K562 (cell line): ENCODE results near the gene SNX10. TPM values are rescaled to one million over a fixed set of nuclear protein-coding genes. Genes with fewer than 3 reads are reported as not detected.

ENCODE experiments used
- BRCA1 ChIP-seq, 2 experiments: fragments of 450-650 bp in 1 of 2; sonication (generic) in 1 of 2; formaldehyde crosslinking in 1 of 2; IDR thresholded peaks; 2 replicates each; pipeline versions ENCODE4 v1.5.0 to v1.6.1; 2017 to 2020; ENCODE audit warnings: mild to moderate bottlenecking in 1 of 2, missing genetic modification reagents in 1 of 2
- CREB3 ChIP-seq: fragments of 450-650 bp; conservative IDR thresholded peaks from 2 replicates; pipeline ENCODE4 v1.6.1; 2016; ENCODE audit warnings: missing genetic modification characterization, low read depth, mild to moderate bottlenecking, missing compliant biosample characterization, moderate library complexity
- E4F1 ChIP-seq: fragments of 250-450 bp; sonication (Bioruptor Pico); IDR thresholded peaks from 2 replicates; pipeline ENCODE4 v1.5.0; 2021; ENCODE audit warnings: mild to moderate bottlenecking, borderline replicate concordance
- EWSR1 ChIP-seq: fragments of 450-650 bp; IDR thresholded peaks from 2 replicates; pipeline ENCODE4 v1.6.1; 2018; ENCODE audit warnings: borderline replicate concordance, mild to moderate bottlenecking, low read depth, moderate library complexity; ENCODE audit not compliant: partially characterized antibody
- GATAD2A ChIP-seq: fragments of 450-650 bp; IDR thresholded peaks from 2 replicates; pipeline ENCODE4 v1.6.1; 2017
- HNRNPLL ChIP-seq: fragments of 200-400 bp; formaldehyde crosslinking; IDR thresholded peaks from 2 replicates; pipeline ENCODE4 v1.6.1; 2017; ENCODE audit warnings: low read length, low read depth, mild to moderate bottlenecking; ENCODE audit not compliant: poor library complexity, severe bottlenecking
- PML ChIP-seq: IDR thresholded peaks from 2 replicates; pipeline ENCODE4 v1.6.1; 2012; ENCODE audit warnings: low read length, inconsistent platforms
- SRSF9 ChIP-seq: fragments of 200-400 bp; formaldehyde crosslinking; IDR thresholded peaks from 2 replicates; pipeline ENCODE4 v1.6.1; 2017; ENCODE audit warnings: low read depth, low read length, borderline replicate concordance
- ZBTB8A ChIP-seq: fragments of 450-650 bp; IDR thresholded peaks from 2 replicates; pipeline ENCODE4 v1.6.1; 2018; ENCODE audit warnings: mild to moderate bottlenecking, moderate library complexity; ENCODE audit not compliant: partially characterized antibody
- ZNF23 ChIP-seq: fragments of 250-450 bp; sonication (Bioruptor Pico); IDR thresholded peaks from 2 replicates; pipeline ENCODE4 v1.4.0; 2020; ENCODE audit warnings: mild to moderate bottlenecking
- ZNF24 ChIP-seq: fragments of 450-650 bp; IDR thresholded peaks from 2 replicates; pipeline ENCODE4 v1.6.1; 2016
- ZNF324 ChIP-seq: fragments of 250-450 bp; sonication (Bioruptor Pico); IDR thresholded peaks from 2 replicates; pipeline ENCODE4 v1.4.0; 2020; ENCODE audit warnings: mild to moderate bottlenecking
- polyA plus RNA-seq, 8 experiments: library from polyadenylated mRNA; depleted of rRNA in 4 of 8; stranded (reverse) in 5 of 8; unstranded in 3 of 8; fragments of >200 nt; fragmentation: Nextera tagmentation in 2 of 8; fragmentation: Illumina TruSeq in 1 of 8; extraction: Ambion mirVana in 2 of 8; extraction: Trizol in 1 of 8; gene quantifications; 2 replicates each; pipeline versions ENCODE4 v1.2.1 to v1.2.3, GENCODE V29; 2011 to 2014; ENCODE audit warnings: inconsistent platforms in 1 of 8, missing spikeins in 1 of 8
- total RNA-seq, 7 experiments: library from RNA; depleted of rRNA in 6 of 7; stranded (reverse); fragments of >200 nt in 6 of 7; fragmentation: Illumina TruSeq in 2 of 7; extraction: Trizol in 2 of 7; gene quantifications; 2 replicates each; pipeline versions ENCODE4 v1.2.1 to v1.2.3, GENCODE V29; 2011 to 2021; ENCODE audit warnings: low replicate concordance in 1 of 7
- TF ChIP-seq, protein P1 (sequence below): sonication (generic); formaldehyde crosslinking; IDR thresholded peaks from 2 replicates; pipeline ENCODE4 v1.8.1; 2022; ENCODE audit warnings: missing genetic modification reagents
- TF ChIP-seq, protein P2 (sequence below): fragments of 250-450 bp; sonication (Bioruptor Pico); IDR thresholded peaks from 2 replicates; pipeline ENCODE4 v1.9.0; 2021; ENCODE audit warnings: mild to moderate bottlenecking, inconsistent platforms
- TF ChIP-seq, protein P3 (sequence below): fragments of 450-650 bp; IDR thresholded peaks from one replicate; pipeline ENCODE4 v1.6.1; 2018; ENCODE audit warnings: mild to moderate bottlenecking, moderate library complexity; ENCODE audit not compliant: partially characterized antibody
- TF ChIP-seq, protein P4 (sequence below): fragments of 250-450 bp; sonication (Bioruptor Pico); IDR thresholded peaks from 2 replicates; pipeline ENCODE4 v1.8.0; 2021; ENCODE audit warnings: moderate library complexity, mild to moderate bottlenecking, inconsistent platforms

The SNX10 gene
- total and polyA plus RNA-seq, 9 of the 15 experiments (the other 6 are each of a cell fraction or from before 2014, with no cell fraction given): 6.9 to 16.5 (median 11.5) TPM

GRCh38 chr7:26398756-26399509 is 107.3 kb downstream of the SNX10 start (continued):
- TF ChIP-seq ZBTB8A (no peak), PML (no peak; the same call in 1 of the 2 replicates), HNRNPLL (no peak), ZNF24 (no peak), E4F1 (CRISPR knock-in tag) (no peak), EWSR1 (no peak), CREB3 (tag) (no peak), ZNF324 (CRISPR knock-in tag) (no peak), ZNF23 (CRISPR knock-in tag) (no peak), SRSF9 (no peak), GATAD2A (peak; percentile 23; the same call in 1 of the 2 replicates), BRCA1 (IDR thresholded peaks at IDR 0.05) (no peak), BRCA1 (CRISPR knock-in tag; IDR thresholded peaks at IDR 0.05) (no peak)
- TF ChIP-seq, protein P1, sequence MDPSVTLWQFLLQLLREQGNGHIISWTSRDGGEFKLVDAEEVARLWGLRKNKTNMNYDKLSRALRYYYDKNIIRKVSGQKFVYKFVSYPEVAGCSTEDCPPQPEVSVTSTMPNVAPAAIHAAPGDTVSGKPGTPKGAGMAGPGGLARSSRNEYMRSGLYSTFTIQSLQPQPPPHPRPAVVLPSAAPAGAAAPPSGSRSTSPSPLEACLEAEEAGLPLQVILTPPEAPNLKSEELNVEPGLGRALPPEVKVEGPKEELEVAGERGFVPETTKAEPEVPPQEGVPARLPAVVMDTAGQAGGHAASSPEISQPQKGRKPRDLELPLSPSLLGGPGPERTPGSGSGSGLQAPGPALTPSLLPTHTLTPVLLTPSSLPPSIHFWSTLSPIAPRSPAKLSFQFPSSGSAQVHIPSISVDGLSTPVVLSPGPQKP (CRISPR knock-in tag): no peak
- TF ChIP-seq, protein P2, sequence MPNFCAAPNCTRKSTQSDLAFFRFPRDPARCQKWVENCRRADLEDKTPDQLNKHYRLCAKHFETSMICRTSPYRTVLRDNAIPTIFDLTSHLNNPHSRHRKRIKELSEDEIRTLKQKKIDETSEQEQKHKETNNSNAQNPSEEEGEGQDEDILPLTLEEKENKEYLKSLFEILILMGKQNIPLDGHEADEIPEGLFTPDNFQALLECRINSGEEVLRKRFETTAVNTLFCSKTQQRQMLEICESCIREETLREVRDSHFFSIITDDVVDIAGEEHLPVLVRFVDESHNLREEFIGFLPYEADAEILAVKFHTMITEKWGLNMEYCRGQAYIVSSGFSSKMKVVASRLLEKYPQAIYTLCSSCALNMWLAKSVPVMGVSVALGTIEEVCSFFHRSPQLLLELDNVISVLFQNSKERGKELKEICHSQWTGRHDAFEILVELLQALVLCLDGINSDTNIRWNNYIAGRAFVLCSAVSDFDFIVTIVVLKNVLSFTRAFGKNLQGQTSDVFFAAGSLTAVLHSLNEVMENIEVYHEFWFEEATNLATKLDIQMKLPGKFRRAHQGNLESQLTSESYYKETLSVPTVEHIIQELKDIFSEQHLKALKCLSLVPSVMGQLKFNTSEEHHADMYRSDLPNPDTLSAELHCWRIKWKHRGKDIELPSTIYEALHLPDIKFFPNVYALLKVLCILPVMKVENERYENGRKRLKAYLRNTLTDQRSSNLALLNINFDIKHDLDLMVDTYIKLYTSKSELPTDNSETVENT (CRISPR knock-in tag): no peak
- TF ChIP-seq, protein P3, sequence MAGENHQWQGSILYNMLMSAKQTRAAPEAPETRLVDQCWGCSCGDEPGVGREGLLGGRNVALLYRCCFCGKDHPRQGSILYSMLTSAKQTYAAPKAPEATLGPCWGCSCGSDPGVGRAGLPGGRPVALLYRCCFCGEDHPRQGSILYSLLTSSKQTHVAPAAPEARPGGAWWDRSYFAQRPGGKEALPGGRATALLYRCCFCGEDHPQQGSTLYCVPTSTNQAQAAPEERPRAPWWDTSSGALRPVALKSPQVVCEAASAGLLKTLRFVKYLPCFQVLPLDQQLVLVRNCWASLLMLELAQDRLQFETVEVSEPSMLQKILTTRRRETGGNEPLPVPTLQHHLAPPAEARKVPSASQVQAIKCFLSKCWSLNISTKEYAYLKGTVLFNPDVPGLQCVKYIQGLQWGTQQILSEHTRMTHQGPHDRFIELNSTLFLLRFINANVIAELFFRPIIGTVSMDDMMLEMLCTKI: no peak
- TF ChIP-seq, protein P4, sequence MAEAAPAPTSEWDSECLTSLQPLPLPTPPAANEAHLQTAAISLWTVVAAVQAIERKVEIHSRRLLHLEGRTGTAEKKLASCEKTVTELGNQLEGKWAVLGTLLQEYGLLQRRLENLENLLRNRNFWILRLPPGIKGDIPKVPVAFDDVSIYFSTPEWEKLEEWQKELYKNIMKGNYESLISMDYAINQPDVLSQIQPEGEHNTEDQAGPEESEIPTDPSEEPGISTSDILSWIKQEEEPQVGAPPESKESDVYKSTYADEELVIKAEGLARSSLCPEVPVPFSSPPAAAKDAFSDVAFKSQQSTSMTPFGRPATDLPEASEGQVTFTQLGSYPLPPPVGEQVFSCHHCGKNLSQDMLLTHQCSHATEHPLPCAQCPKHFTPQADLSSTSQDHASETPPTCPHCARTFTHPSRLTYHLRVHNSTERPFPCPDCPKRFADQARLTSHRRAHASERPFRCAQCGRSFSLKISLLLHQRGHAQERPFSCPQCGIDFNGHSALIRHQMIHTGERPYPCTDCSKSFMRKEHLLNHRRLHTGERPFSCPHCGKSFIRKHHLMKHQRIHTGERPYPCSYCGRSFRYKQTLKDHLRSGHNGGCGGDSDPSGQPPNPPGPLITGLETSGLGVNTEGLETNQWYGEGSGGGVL (CRISPR knock-in tag): no peak
